ENCODE results near the gene HTD2.
A peak's percentile ranks its signal among the peaks of the same experiment; 100 is the strongest.
"Not testable (repeated sequence)": the region's sequence is repeated elsewhere in the genome, so short reads cannot be mapped to it uniquely, and the experiment has no call there.

HTD2 gene

DNA sequence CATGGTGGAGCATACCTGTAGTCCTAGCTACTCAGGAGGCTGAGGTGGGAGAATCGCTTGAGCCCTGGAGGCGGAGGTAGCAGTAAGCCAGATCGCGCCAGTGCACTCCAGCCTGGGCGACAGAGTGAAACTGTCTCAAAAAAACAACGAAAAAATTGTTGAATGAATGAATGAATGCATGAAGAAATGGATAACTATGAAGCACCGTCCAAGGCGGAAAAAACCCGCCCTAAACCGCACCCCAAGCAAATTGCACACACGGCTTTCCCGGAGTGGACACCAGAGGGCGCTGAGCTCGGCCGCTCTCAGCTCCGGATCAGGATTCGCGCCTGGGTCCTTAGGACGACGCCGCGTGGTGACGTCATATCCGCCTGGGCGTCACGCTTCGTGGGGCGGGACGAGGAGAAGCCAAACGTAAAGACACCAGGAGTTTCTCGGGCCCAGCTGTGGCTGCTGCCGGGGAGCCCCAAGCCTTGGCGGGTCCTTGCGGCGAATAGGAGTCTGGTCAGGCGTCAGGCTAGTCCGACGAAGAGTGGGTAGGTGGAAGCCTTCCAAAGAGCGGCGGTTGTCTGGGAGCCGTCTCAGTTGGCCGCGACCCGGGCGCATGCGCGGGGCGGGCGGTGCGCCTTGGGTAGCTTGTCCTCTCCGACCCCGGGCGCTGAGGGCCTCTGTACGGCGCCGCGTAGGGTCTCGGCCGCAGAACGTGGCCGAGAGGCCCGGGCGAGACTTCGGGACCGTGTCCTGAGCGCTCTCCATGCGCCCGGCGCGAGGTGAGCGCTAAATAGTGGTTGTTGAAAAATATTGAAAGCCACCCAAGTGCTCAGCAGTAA lies at the start of gene HTD2, which contains the start of gene RPP14:
TSS of gene HTD2 (plus strand) at position 639 of the 830 bp plus-strand sequence. CDS start 11,094 bp downstream, outside the sequence.
TSS of gene RPP14 (plus strand) at position 364 of the 830 bp plus-strand sequence. CDS start 4,085 bp downstream, outside the sequence.
- peak; percentile 91 to 92 for DNase-seq

DNA sequence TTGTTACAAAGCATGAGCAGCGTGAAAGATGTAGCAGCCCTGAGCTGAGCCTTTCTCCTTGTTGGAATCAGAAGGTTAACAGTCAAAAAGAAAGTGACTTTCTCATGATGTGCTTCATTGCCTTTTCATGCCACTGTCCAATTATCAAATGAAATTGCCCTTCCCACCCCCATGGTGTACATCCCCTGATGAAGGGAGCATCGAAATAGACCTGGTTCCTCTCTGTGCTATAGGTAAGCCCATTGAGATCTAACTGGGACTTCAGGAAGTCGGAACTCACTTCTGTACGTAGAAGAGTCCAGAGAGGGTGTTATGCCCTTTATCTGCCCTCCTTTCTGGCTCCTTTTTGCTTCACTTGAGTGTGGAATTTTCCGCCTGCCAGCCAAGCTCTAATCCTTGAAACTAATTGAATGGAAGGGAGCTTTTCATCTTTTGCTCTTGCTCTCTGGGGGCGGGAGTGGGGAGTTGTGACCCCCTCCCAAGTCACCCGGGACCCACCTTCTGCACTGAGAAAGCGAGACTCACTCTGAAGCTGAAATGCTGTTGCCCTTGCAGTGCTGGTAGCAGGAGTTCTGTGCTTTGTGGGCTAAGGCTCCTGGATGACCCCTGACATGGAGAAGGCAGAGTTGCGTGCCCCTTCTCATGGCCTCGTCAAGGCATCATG lies 47.8 kb upstream of the HTD2 start:
- DNase-seq: no peak

DNA sequence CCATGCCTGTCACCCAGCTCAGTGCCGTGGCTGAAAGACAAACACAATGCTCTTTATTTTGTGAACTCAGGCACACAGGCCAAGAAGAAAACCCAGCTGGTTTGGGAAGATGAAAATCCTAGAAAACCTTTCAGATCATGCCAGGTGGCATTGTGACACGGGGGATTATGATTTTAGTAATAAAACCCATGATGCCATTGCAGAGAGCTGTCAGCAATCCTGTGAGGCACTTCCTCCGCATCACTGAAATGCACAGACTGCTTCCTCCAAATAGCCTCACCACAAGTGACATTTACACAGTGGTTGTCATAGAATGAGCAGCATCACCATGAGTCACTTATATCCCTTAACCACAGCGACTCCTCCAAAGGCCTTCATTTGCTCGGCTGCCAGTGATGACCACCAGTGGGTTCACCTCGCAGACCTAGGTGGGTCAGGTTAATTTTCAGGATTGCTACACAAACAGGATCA lies 46.0 kb upstream of the HTD2 start:
- no peak for DNase-seq

DNA sequence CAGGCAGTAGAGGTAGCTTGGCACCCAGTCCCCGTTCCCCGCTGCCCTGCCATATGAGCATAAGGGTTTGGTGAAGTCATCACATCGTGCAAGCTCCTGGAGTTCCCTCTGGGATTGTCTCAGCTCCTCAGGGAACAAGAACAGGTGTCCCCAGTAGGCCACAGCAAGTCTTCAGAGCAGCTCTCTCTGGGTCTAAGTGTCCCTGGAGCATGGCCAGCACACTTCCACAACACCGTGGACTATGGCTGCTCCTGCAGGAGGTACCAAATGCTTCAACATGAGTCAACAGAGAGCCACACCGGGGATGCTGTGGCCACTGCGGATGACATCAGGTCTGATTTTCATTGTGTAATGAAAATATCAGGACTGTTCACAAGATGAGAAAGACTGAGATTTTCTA lies 45.6 kb upstream of the HTD2 start:
- DNase-seq: no peak

DNA sequence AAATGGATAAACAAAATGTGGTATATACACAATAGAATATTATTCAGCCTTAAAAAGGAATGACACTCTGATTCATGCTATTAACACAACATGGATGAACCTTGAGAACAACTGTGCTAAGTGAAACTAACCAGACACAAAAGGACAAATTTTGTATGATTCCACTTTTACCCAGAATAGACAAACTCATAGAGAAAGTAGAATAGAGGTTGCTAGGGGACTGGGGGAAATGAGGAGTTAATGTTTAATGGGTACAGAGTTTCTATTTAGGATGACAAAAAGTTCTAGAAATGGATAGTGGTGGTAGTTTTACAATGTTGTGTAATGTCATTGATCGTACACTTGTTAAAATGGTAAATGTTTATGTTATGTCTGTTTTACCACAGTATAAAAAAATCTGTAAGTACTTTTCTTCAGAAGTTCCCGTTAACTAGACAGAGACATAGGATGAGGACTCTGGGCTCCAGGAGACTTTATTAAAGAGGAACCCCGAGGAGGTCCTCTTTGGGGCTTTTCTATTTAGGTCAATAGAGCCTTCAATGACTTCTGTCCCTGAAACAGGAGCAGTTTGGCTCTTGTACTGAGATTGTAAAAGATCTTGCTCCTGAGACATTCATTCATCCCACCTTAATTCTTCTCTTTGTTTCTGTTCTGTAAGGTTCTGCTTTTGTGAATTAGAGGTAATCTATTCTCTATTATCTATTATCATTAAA lies 44.2 kb upstream of the HTD2 start:
- DNase-seq: no peak

DNA sequence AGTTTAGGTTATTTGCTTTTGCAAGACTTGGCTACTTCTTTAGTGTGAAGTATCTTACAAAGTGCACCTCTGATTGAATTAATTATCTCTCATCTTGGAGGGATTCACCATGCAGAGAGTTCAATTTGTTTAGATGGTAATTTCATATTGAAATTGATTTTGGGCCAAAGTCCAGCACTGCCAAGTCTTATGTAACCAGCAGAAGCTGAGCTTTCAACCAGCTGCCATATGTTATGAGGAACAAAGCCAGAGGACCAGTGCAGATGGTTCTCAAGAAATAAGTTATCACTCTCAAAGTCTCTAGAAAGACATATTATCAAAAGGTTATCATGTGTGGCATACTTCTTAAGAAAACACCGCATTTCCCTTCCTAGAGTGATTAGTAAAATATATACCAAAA lies 39.7 kb upstream of the HTD2 start:
- DNase-seq: no peak

DNA sequence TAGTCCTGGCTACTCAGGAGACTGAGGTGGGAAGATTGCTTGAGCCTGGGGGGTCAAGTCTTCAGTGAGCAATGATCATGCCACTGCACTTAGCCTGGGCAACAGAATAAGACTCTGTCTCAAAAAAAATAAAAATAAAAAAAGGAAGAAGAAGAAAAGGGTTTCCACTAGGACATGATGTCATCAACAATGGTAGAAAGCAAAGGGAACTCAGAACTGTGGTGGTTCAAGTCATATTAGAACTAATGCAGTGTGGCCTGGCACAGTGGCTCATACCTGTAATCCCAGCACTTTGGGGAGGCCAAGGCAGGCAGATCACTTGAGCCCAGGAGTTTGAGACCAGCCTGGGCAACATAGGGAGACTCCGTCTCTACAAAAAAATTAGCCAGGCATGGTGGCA lies 38.8 kb upstream of the HTD2 start:
- DNase-seq: not testable (repeated sequence)

DNA sequence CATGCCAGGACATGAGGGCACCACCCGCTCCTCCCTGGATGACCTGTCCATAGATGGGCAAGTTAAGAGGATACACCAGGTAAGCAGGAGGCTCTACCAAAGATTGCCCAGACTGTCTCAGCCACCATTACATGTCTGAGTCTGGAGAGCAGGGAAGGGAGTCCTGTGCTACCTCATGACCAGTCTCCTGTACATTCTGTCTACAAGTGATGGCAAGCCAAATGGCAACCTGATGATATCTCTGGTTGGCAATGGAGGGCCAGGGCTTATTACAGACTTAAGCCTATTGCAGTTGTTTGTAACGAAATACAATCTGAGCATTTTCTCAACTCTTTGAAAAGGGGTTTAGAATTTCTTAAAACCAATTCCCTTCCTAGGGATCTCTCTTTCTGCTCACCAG lies 37.0 kb upstream of the HTD2 start:
- DNase-seq: no peak

DNA sequence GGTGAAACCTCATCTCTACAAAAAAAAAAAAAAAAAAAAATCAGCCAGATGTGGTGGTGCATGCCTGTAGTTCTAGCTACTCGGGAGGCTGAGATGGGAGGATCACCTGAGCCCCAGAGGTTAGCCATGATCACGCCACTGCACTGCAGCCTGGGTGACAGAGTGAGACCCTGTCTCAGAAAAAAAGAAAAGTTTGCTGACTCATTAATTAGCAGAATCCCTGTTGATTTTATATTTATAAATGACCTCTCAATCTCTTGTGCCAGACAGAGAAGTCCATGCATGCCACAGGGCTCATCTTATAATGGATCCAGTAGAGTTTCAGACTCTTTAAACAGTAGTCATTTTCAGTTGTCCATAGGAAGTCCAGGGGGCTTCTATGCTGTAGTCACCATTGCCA lies 35.8 kb upstream of the HTD2 start:
- no peak for DNase-seq

DNA sequence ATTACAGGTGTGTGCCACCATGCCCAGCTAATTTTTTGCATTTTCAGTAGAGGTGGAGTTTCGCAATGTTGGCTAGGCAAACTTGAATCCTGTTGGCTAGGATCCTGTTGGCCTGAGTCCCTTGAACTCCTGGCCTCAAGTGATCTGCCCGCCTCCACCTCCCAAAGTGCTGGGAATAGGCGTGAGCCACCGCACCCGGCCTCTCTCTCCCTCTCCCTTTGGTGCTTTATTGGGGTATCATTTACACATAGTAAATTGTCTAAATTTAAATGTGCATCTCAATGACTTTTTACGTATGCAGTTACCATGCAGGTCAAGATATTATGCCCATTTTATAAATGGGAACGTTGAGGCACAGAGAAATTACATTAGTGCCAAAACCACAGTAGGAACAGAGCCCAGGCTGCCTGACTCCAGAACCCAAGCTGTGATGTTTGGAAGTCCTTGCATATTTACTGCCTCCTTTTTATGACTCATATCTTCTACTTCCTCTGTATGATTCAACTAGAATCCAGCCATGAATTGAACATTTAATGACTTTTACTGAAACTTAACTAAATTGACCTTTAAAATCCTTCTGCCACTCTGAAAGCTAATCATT lies 34.3 kb upstream of the HTD2 start:
- DNase-seq: no peak

DNA sequence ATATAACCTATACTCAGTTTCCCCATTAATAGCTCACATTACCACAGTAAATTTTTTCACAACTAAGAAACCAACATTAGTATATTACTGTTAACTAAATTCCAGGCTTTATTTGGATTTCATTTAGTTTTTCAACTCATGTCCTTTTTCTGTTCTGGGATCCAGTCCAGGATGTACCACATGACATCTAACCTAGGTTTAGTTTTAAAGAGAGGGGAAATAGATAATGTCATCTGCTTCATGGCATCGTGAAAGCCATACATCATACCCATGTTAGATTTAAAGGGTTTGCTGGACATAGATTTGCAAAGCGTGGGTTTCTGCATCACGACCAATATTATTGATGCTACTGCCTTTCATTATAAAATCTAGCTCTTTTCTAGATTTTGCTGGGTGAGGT lies 33.4 kb upstream of the HTD2 start:
- DNase-seq: no peak

DNA sequence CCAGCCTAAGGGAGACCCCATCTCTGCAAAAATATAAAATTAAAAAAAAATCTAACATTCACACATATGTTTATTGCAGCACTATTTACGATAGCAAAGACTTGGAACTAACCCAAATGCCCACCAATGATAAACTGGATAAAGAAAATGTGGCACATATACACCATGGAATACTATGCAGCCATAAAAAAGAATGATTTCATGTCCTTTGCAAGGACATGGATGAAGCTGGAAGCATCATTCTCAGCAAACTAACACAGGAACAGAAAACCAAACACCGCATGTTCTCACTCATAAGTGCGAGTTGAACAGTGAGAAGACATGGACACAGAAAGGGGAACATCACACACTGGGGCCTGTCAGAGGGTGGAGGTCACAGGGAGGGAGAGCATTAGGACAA lies 33.0 kb upstream of the HTD2 start:
- not testable (repeated sequence) for DNase-seq

DNA sequence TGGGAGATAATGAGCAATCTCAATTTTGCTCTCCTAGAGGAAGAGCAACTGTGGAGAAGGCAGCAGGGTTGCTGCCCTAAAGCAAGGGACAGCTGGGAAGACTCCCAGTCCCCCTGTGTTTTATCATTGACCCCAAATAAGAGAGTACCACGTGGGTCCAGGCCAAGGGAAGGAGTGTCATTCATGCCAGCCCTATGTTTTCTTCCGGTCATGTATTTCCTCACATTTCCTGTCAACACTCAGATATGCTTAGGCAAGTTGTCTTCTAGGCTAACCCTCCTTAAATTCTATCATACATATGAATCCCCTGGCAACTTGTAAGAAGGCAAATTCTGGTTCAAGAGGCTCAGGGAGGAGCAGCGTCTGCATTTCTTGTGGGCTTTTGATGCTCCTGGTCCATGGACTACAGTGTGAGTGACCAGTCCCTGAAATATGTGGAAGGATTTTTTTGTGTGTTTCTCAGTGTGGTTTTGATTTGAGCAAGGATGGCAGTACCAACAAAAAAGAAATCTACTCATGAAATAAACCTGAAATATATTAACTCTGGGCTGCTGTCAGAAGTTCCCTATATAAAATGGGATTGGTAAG lies 32.2 kb upstream of the HTD2 start:
- DNase-seq: no peak

DNA sequence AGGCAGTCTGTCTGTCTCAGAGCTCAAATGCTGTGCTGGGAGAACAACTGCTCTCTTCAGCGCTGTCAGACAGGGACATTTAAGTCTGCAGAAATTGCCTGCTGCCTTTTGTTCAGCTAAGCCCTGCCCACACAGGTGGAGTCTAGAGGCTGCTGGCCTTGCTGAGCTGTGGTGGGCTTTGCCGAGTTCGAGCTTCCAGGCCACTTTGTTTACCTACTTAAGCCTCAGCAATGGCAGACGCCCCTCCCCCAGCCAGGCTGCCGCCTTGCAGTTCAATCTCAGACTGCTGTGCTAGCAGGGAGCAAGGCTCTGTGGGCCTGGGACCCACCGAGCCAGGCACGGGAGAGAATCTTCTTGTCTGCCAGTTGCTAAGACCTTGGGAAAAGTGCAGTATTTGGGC lies 25.3 kb upstream of the HTD2 start:
- DNase-seq: no peak

DNA sequence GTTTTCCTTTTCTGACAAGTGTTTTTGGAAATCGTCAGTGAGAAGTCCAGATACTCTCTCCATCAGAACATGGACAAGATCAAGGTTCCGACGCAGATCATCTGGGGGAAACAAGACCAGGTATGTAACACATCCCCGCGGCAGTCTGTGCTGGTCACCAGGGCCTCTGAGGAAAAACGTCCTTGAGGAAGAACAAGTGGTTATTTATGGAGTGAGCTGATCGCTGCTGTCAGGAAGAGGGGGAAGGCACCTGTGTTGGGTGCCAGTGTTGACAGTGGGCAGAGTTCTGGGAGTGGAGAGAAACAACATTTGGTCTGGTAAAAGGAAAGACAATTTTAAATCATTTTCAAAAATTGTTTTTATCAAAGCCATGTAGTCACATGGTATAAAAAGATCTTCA lies 21.0 kb upstream of the HTD2 start:
- no peak for DNase-seq

DNA sequence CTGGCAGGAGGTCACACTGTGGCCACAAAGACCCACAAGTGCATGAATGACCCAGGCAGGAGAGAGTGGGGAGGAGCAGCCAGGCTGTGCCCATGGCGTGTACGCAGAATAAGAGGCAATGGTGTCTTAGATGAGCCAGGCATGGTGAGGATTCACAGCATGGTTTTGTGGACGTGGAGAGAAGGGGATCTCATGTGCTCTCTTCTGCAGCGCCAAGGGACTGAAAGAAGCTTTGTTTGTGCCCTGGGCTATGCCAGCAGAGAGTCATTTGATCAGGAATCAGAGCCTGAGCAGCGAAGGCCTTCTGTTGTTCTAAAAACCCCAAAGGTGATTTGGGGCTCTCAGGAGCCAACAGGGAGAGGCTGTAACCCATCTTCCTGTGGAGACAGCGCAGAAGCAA lies 19.0 kb upstream of the HTD2 start:
- no peak for DNase-seq

DNA sequence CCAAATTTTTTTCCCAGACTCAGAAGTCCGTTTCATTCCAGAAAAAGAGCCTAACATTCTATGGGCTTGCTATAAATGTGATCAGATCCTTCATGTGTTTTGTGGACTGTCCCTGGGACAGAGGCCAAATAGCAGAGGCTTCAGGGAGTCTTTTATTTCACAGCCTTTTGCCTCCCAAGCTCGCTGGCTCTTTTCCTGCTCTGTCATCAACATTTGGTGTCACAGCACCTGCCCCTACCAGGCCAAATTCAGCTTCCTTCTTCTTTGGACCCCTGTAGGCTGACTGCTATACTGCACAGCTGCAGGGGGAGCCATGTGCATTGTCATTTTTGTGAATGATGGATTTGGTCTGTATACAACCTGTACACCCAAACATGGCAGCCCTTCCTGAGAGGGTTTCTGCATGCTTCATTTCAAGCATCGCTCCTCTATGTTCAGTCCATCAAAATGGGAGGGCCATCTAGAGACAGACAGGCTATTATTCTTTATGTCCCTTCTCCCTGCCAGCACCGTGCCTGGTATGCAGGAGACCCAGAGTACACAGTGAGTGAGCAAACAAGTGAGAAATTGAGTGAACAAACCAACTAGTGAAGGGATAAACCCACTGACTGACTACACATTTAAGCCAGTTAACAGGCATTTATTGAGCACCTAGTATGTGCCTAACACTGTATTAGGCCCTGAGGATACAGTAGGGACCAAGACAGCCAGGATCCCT lies 18.1 kb upstream of the HTD2 start:
- DNase-seq: no peak

DNA sequence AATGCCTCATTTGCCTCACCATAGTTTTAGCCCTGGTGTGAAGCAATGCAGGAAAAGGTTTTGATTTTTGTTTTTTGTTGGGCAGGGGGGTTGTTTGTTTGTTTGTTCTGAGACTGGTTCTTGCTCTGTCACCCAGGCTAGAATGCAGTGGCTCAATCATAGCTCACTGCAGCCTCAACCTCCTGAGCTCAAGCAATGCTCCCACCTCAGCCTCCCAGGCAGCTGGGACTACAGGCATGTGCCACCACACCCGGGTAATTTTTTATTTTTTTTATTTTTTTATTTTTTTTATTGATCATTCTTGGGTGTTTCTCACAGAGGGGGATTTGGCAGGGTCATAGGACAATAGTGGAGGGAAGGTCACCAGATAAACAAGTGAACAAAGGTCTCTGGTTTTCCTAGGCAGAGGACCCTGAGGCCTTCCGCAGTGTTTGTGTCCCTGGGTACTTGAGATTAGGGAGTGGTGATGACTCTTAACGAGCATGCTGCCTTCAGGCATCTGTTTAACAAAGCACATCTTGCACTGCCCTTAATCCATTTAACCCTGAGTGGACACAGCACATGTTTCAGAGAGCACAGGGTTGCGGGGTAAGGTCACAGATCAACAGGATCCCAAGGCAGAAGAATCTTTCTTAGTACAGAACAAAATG lies 17.2 kb upstream of the HTD2 start:
- DNase-seq: not testable (repeated sequence)

DNA sequence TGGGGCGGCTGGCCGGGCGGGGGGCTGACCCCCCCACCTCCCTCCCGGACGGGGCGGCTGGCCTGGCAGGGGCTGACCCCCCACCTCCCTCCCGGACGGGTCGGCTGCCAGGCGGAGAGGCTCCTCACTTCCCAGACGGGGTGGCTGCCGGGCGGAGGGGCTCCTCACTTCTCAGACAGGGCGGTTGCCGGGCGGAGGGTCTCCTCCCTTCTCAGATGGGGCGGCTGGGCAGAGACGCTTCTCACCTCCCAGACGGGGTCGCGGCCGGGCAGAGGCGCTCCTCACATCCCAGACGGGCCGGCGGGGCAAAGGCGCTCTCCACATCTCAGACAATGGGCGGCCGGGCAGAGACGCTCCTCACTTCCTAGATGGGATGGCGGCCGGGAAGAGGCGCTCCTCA lies 15.9 kb upstream of the HTD2 start:
- DNase-seq: not testable (repeated sequence)

DNA sequence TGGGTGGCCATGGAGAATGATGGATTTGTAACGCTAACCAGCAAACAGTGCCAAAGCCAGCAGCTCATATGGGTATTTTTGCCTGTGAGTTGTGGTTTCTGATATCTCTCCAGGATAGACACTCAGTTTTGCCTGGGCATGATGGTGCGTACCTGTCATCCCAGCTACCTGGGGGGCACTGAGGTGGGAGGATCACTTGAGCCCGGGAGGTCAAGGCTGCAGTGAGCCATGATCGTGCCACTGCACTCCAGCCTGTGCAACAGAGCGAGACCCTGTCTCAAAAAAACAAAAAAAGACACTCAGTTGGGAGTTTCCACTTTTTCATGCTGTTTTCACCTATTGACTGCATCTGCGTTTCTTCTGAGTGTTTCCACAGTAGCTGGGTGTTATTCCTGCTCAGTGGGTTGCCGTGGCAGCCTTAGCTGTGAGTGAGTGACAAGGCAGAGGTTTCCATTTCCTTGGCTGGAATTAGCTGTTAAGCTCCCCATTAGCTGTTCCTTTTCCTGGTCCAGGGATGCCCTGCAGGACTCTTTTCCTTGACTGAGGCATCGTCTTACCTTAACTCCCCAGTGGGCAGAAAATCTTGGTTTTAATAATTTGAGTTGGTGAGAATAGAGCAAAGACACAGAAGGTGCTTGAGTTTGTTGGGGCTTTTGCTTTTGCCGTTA lies 14.5 kb upstream of the HTD2 start:
- DNase-seq: no peak

DNA sequence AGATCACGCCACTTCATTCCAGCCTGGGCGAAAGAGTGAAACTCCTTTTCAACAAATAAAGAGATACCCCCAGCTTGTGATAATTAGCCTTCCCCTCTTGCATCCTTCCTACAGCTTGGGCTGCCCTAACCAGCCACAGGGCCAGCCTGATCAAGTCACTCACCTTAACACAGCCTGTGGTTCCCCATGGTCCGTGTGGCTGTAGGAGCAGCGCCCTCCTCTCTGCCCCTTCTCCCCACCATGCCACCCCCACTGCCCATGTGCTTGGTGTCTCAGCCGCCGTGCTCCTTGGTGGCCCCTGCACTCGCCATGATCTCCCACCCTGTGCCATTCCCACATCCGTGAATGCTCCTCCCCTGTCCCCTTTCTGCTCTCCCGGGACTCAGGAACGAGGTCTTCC lies 13.5 kb upstream of the HTD2 start:
- DNase-seq: no peak
